GM23338 (cell line): ENCODE results near the gene RHOF. TPM values are rescaled to one million over a fixed set of nuclear protein-coding genes. Genes with fewer than 3 reads are reported as not detected.

Experiments used
- ATAC-seq: fragments of 200-7000 bp; cut with Tn5 transposase; 3 replicates; pipeline ENCODE4 v1.9.1; 2020
- DNase-seq: peaks from one replicate; pipeline ENCODE4 v3.0.0-alpha.2; 2015; ENCODE audit warnings: low spot score
- H2AFZ ChIP-seq: fragments of 200-600 bp; sonication (generic); 2 replicates; pipeline ENCODE4 v1.8.0; 2016; ENCODE audit warnings: antibody characterized with exemption, mild to moderate bottlenecking, moderate library complexity
- H3F3A ChIP-seq: fragments of 200-600 bp; sonication (generic); replicated peaks from 2 replicates; pipeline ENCODE4 v1.8.0; 2017; ENCODE audit warnings: antibody characterized with exemption, mixed run types, low read depth
- H3K27ac ChIP-seq: fragments of 200-600 bp; sonication (generic); 2 replicates; pipeline ENCODE4 v1.6.1; 2016; ENCODE audit warnings: low read depth
- H3K27me3 ChIP-seq: fragments of 200-600 bp; sonication (generic); 2 replicates; pipeline ENCODE4 v1.8.0; 2016; ENCODE audit warnings: mild to moderate bottlenecking, mixed run types, moderate library complexity; ENCODE audit not compliant: insufficient read depth
- H3K36me3 ChIP-seq: fragments of 200-600 bp; sonication (generic); 2 replicates; pipeline ENCODE4 v1.8.0; 2016; ENCODE audit warnings: mild to moderate bottlenecking; ENCODE audit not compliant: insufficient read depth
- H3K4me1 ChIP-seq: fragments of 200-600 bp; sonication (generic); 2 replicates; pipeline ENCODE4 v1.8.0; 2016; ENCODE audit warnings: mild to moderate bottlenecking, moderate library complexity; ENCODE audit not compliant: insufficient read depth
- H3K4me2 ChIP-seq: fragments of 200-600 bp; sonication (generic); 2 replicates; pipeline ENCODE4 v1.7.1; 2017; ENCODE audit warnings: mixed run types
- H3K4me3 ChIP-seq: fragments of 200-600 bp; sonication (generic); 2 replicates; pipeline ENCODE4 v1.6.1; 2016; ENCODE audit warnings: mixed run types
- H3K79me2 ChIP-seq: fragments of 200-600 bp; sonication (generic); replicated peaks from 2 replicates; pipeline ENCODE4 v1.8.0; 2017; ENCODE audit warnings: mild to moderate bottlenecking; ENCODE audit not compliant: insufficient read depth
- H3K9me2 ChIP-seq: fragments of 200-600 bp; sonication (generic); 2 replicates; pipeline ENCODE4 v1.8.0; 2017; ENCODE audit not compliant: insufficient read depth
- H4K20me1 ChIP-seq: fragments of 200-600 bp; sonication (generic); replicated peaks from 2 replicates; pipeline ENCODE4 v1.8.0; 2017; ENCODE audit warnings: mild to moderate bottlenecking; ENCODE audit not compliant: insufficient read depth
- H3K27ac Mint-ChIP-seq: 2 replicates; pipeline ENCODE4 v1.8.0; 2020; ENCODE audit warnings: inconsistent platforms, mild to moderate bottlenecking, moderate library complexity, mixed read lengths
- H3K27me3 Mint-ChIP-seq: 3 replicates; pipeline ENCODE4 v1.8.0; 2022; ENCODE audit warnings: low read depth, mild to moderate bottlenecking, moderate library complexity, mixed read lengths, inconsistent platforms; ENCODE audit not compliant: insufficient read depth, poor library complexity
- H3K36me3 Mint-ChIP-seq: 3 replicates; pipeline ENCODE4 v1.8.0; 2021; ENCODE audit warnings: low read depth, mild to moderate bottlenecking, inconsistent platforms, moderate library complexity, mixed read lengths
- H3K4me1 Mint-ChIP-seq: 3 replicates; pipeline ENCODE4 v1.8.0; 2020; ENCODE audit warnings: mild to moderate bottlenecking, inconsistent platforms, mixed read lengths
- H3K4me3 Mint-ChIP-seq: 3 replicates; pipeline ENCODE4 v1.8.0; 2021; ENCODE audit warnings: moderate library complexity, mild to moderate bottlenecking, inconsistent platforms, mixed read lengths
- H3K9me3 Mint-ChIP-seq: 3 replicates; pipeline ENCODE4 v1.8.0; 2020; ENCODE audit warnings: moderate library complexity, mild to moderate bottlenecking, inconsistent platforms, mixed read lengths
- CREB1 ChIP-seq: fragments of 250-450 bp; sonication (Bioruptor Pico); IDR thresholded peaks from 2 replicates; pipeline ENCODE4 v1.5.0; 2020; ENCODE audit warnings: low read depth, mild to moderate bottlenecking, moderate library complexity
- EZH2 ChIP-seq: fragments of 200-600 bp; sonication (generic); IDR thresholded peaks from one replicate; pipeline ENCODE4 v1.8.0; 2017; ENCODE audit warnings: antibody characterized with exemption, mild to moderate bottlenecking, low read depth; ENCODE audit not compliant: unreplicated experiment
- EZH2phosphoT487 ChIP-seq: fragments of 200-600 bp; sonication (generic); IDR thresholded peaks from one replicate; pipeline ENCODE4 v1.8.1; 2018; ENCODE audit warnings: antibody characterized with exemption; ENCODE audit not compliant: unreplicated experiment
- JUNB ChIP-seq: IDR thresholded peaks from one replicate; pipeline ENCODE4 v1.6.1; 2016; ENCODE audit warnings: antibody characterized with exemption; ENCODE audit not compliant: unreplicated experiment
- ZNF114 ChIP-seq: fragments of 250-450 bp; sonication (Bioruptor Pico); IDR thresholded peaks from 2 replicates; pipeline ENCODE4 v1.5.0; 2020; ENCODE audit warnings: mild to moderate bottlenecking, moderate library complexity
- ZNF331 ChIP-seq: fragments of 250-450 bp; sonication (Bioruptor Pico); IDR thresholded peaks from 2 replicates; pipeline ENCODE4 v1.5.0; 2020; ENCODE audit warnings: low read depth, mild to moderate bottlenecking, moderate library complexity
- polyA plus RNA-seq: library from polyadenylated mRNA; unstranded; fragments of >200 nt; fragmentation: Nextera tagmentation; extraction: Ambion mirVana; gene quantifications from 2 replicates; pipeline ENCODE4 v1.2.1, GENCODE V29; 2016
- total RNA-seq: library from RNA; depleted of rRNA; stranded (reverse); fragments of >200 nt; shearing (Covaris generic); gene quantifications from 2 replicates; pipeline ENCODE4 v1.2.3, GENCODE V29; 2014
- TF ChIP-seq, protein P1 (sequence below): fragments of 250-450 bp; sonication (Bioruptor Pico); IDR thresholded peaks from 2 replicates; pipeline ENCODE4 v1.5.0; 2020; ENCODE audit warnings: mild to moderate bottlenecking, moderate library complexity

RHOF gene
- total and polyA plus RNA-seq, 2 experiments from 2014 or later: 10.5 to 53.4 TPM

- Histone ChIP-seq H3K36me3 (no peaks in the 10 kb centered on the region), H4K20me1 (no peaks in the 10 kb centered on the region), H3K4me1 (peaks cover 12% of the 10 kb centered on the region), H3K4me3 (no peak overlapping the region), H3K4me2 (no peak overlapping the region), H3K27ac (no peak overlapping the region; the same call in 1 of the 2 replicates), H3K79me2 (no peaks in the 10 kb centered on the region), H3K27me3 (no peaks in the 10 kb centered on the region), H2AFZ (no peak overlapping the region), H3K9me2 (no peaks in the 10 kb centered on the region), H3F3A (no peaks in the 10 kb centered on the region; the same call in 1 of the 2 replicates)
- no peaks in the 10 kb centered on the region for H3K27me3 Mint-ChIP-seq
- TF ChIP-seq, protein P1, sequence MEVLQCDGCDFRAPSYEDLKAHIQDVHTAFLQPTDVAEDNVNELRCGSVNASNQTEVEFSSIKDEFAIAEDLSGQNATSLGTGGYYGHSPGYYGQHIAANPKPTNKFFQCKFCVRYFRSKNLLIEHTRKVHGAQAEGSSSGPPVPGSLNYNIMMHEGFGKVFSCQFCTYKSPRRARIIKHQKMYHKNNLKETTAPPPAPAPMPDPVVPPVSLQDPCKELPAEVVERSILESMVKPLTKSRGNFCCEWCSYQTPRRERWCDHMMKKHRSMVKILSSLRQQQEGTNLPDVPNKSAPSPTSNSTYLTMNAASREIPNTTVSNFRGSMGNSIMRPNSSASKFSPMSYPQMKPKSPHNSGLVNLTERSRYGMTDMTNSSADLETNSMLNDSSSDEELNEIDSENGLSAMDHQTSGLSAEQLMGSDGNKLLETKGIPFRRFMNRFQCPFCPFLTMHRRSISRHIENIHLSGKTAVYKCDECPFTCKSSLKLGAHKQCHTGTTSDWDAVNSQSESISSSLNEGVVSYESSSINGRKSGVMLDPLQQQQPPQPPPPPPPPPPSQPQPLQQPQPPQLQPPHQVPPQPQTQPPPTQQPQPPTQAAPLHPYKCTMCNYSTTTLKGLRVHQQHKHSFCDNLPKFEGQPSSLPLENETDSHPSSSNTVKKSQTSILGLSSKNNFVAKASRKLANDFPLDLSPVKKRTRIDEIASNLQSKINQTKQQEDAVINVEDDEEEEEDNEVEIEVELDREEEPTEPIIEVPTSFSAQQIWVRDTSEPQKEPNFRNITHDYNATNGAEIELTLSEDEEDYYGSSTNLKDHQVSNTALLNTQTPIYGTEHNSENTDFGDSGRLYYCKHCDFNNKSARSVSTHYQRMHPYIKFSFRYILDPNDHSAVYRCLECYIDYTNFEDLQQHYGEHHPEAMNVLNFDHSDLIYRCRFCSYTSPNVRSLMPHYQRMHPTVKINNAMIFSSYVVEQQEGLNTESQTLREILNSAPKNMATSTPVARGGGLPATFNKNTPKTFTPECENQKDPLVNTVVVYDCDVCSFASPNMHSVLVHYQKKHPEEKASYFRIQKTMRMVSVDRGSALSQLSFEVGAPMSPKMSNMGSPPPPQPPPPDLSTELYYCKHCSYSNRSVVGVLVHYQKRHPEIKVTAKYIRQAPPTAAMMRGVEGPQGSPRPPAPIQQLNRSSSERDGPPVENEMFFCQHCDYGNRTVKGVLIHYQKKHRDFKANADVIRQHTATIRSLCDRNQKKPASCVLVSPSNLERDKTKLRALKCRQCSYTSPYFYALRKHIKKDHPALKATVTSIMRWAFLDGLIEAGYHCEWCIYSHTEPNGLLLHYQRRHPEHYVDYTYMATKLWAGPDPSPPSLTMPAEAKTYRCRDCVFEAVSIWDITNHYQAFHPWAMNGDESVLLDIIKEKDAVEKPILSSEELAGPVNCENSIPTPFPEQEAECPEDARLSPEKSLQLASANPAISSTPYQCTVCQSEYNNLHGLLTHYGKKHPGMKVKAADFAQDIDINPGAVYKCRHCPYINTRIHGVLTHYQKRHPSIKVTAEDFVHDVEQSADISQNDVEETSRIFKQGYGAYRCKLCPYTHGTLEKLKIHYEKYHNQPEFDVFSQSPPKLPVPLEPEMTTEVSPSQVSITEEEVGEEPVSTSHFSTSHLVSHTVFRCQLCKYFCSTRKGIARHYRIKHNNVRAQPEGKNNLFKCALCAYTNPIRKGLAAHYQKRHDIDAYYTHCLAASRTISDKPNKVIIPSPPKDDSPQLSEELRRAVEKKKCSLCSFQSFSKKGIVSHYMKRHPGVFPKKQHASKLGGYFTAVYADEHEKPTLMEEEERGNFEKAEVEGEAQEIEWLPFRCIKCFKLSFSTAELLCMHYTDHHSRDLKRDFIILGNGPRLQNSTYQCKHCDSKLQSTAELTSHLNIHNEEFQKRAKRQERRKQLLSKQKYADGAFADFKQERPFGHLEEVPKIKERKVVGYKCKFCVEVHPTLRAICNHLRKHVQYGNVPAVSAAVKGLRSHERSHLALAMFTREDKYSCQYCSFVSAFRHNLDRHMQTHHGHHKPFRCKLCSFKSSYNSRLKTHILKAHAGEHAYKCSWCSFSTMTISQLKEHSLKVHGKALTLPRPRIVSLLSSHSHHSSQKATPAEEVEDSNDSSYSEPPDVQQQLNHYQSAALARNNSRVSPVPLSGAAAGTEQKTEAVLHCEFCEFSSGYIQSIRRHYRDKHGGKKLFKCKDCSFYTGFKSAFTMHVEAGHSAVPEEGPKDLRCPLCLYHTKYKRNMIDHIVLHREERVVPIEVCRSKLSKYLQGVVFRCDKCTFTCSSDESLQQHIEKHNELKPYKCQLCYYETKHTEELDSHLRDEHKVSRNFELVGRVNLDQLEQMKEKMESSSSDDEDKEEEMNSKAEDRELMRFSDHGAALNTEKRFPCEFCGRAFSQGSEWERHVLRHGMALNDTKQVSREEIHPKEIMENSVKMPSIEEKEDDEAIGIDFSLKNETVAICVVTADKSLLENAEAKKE (CRISPR knock-in tag): no peak
- TF ChIP-seq CREB1 (CRISPR knock-in tag): no peak
- TF ChIP-seq ZNF331 (CRISPR knock-in tag): no peak
- TF ChIP-seq EZH2phosphoT487: no peak
- TF ChIP-seq EZH2: no peak
- no peak for TF ChIP-seq JUNB
- TF ChIP-seq ZNF114 (CRISPR knock-in tag): no peak
- ATAC-seq (no peak), DNase-seq (no peak)
- no peak overlapping the region for H3K27ac Mint-ChIP-seq
- no peak overlapping the region for H3K4me3 Mint-ChIP-seq
- no peaks in the 10 kb centered on the region for H3K9me3 Mint-ChIP-seq
- peaks cover 4% of the 10 kb centered on the region; the same call in 2 of the 3 replicates for H3K36me3 Mint-ChIP-seq
- H3K4me1 Mint-ChIP-seq: peaks cover 21% of the 10 kb centered on the region
These were observed 23.6 kb downstream of the RHOF start for GRCh38 chr12:121769831-121770301.
